AG04450 (cell line): Measurements from ENCODE around the gene WDTC1. TPM values are rescaled to one million over a fixed set of nuclear protein-coding genes. Genes with fewer than 3 reads are reported as not detected.

ENCODE experiments used
- CTCF ChIA-PET: fragments of 300-600, 350-600 bp; formaldehyde crosslinking; extraction: SDS; loops from one replicate; lab custom pipeline; 2022; ENCODE audit warnings: antibody characterized with exemption, inconsistent platforms; lab: Charles Lee
- POLR2A ChIA-PET: fragments of 350-600 bp; formaldehyde crosslinking; extraction: SDS; loops from one replicate; lab custom pipeline; 2021; ENCODE audit warnings: antibody characterized with exemption, inconsistent platforms; lab: Yijun Ruan, JAX
- DNase-seq: peaks from one replicate; pipeline ENCODE4 v3.0.0-alpha.2; 2011; ENCODE audit warnings: low read depth, low spot score
- H3K27ac ChIP-seq: one replicate; pipeline ENCODE4 v1.5.1; 2012; ENCODE audit warnings: low read depth, low read length, control low read depth
- H3K27me3 ChIP-seq: one replicate; pipeline ENCODE4 v1.6.0; 2012; ENCODE audit warnings: low read length; ENCODE audit not compliant: control insufficient read depth, insufficient read depth
- H3K4me3 ChIP-seq: 2 replicates; pipeline ENCODE4 v1.5.1; 2011; ENCODE audit warnings: mild to moderate bottlenecking, low read depth, low read length, control low read depth
- H3K9me3 ChIP-seq: 2 replicates; pipeline ENCODE4 v1.5.1; 2012; ENCODE audit warnings: low read length; ENCODE audit not compliant: control insufficient read depth, insufficient read depth
- CTCF ChIP-seq: IDR thresholded peaks from 2 replicates; pipeline ENCODE4 v1.5.1; 2011; ENCODE audit warnings: low read depth, low read length, control low read depth, inconsistent platforms
- polyA plus RNA-seq: library from polyadenylated mRNA; depleted of rRNA; stranded (reverse); fragments of >200 nt; gene quantifications from 2 replicates; pipeline ENCODE4 v1.2.3, GENCODE V29; 2011

WDTC1 gene
- polyA plus RNA-seq, 1 experiment: 7.1 TPM

GRCh38 chr1:27327964-27328363 lies 93.5 kb downstream of the WDTC1 start:
- no peak overlapping the region for H3K4me3 ChIP-seq
- no peak for DNase-seq
- CTCF ChIA-PET: interaction anchor here (0.8 to 1.9 kb wide), 3 partner anchors 27 to 279 kb away, joined by 5 to 6 read pairs (median 5); no protein-coding TSS in a partner anchor
- H3K27me3 ChIP-seq: no peaks in the 10 kb centered on the region
- H3K27ac ChIP-seq: no peak overlapping the region
- no peak for TF ChIP-seq CTCF
- POLR2A ChIA-PET: no interaction called here
- no peaks in the 10 kb centered on the region for H3K9me3 ChIP-seq

GRCh38 chr1:27330786-27331185 lies 96.4 kb downstream of the WDTC1 start:
- ChIA-PET CTCF (interaction anchor here (0.6 to 0.8 kb wide), 2 partner anchors 26 to 331 kb away, joined by 3 read pairs; no protein-coding TSS in a partner anchor), POLR2A (interaction anchor here (0.7 kb wide), 1 partner anchor 342 kb away, joined by 4 read pairs; no protein-coding TSS in a partner anchor)
- no peak for DNase-seq
- Histone ChIP-seq H3K4me3 (no peak overlapping the region), H3K27ac (no peak overlapping the region), H3K9me3 (no peaks in the 10 kb centered on the region), H3K27me3 (no peaks in the 10 kb centered on the region)
- no peak for TF ChIP-seq CTCF

GRCh38 chr1:27331426-27331825 lies 97.0 kb downstream of the WDTC1 start:
- no peak for TF ChIP-seq CTCF
- ChIA-PET POLR2A (interaction anchor here (1.6 kb wide), 2 partner anchors 9 to 10 kb away, joined by 4 to 5 read pairs; partner anchors contain the start of genes SYTL1 and TMEM222), CTCF (interaction anchor here (2.4 to 3.6 kb wide), 2 partner anchors 7 to 65 kb away, joined by 16 to 23 read pairs; no protein-coding TSS in a partner anchor)
- Histone ChIP-seq H3K4me3 (no peak overlapping the region), H3K9me3 (no peaks in the 10 kb centered on the region), H3K27me3 (no peaks in the 10 kb centered on the region), H3K27ac (no peak overlapping the region)
- no peak for DNase-seq

GRCh38 chr1:27331922-27332321 lies 97.5 kb downstream of the WDTC1 start:
- Histone ChIP-seq H3K4me3 (no peak overlapping the region), H3K27ac (no peak overlapping the region), H3K9me3 (no peaks in the 10 kb centered on the region), H3K27me3 (no peaks in the 10 kb centered on the region)
- CTCF ChIA-PET: interaction anchor here (0.6 to 3.6 kb wide), 18 partner anchors 8 to 264 kb away, joined by 3 to 23 read pairs (median 5); partner anchors contain the start of genes MAP3K6, SYTL1 and WASF2
- no peak for DNase-seq
- POLR2A ChIA-PET: interaction anchor here (1.6 kb wide), 2 partner anchors 9 to 10 kb away, joined by 4 to 5 read pairs; partner anchors contain the start of genes SYTL1 and TMEM222
- TF ChIP-seq CTCF: no peak

- H3K4me3 ChIP-seq: no peak overlapping the region
- ChIA-PET POLR2A (interaction anchor here (1.2 to 1.6 kb wide), 3 partner anchors 9 to 34 kb away, joined by 3 to 5 read pairs (median 4); partner anchors contain the start of genes MAP3K6, SYTL1 and TMEM222), CTCF (interaction anchor here (0.5 to 3.6 kb wide), 25 partner anchors 9 to 677 kb away, joined by 3 to 23 read pairs (median 4); partner anchors contain the start of genes MAP3K6, SYTL1 and WASF2)
- no peaks in the 10 kb centered on the region for H3K9me3 ChIP-seq
- DNase-seq: no peak
- no peaks in the 10 kb centered on the region for H3K27me3 ChIP-seq
- no peak overlapping the region for H3K27ac ChIP-seq
- TF ChIP-seq CTCF: peak; percentile 81
These were observed 98.3 kb downstream of the WDTC1 start for GRCh38 chr1:27332536-27333281.
